Measurements from ENCODE around the gene BEAN1. TPM values are rescaled to one million over a fixed set of nuclear protein-coding genes. Genes with fewer than 3 reads are reported as not detected.

BEAN1 gene
- total RNA-seq, 1 donor from 2014 or later, result 1.2 TPM

GRCh38 chr16:66481943-66482390 lies 54.9 kb downstream of the BEAN1 start:
- H3K9me3 Mint-ChIP-seq (ENCODE audit: unreplicated experiment), result no peaks in the 10 kb centered on the region

DNA sequence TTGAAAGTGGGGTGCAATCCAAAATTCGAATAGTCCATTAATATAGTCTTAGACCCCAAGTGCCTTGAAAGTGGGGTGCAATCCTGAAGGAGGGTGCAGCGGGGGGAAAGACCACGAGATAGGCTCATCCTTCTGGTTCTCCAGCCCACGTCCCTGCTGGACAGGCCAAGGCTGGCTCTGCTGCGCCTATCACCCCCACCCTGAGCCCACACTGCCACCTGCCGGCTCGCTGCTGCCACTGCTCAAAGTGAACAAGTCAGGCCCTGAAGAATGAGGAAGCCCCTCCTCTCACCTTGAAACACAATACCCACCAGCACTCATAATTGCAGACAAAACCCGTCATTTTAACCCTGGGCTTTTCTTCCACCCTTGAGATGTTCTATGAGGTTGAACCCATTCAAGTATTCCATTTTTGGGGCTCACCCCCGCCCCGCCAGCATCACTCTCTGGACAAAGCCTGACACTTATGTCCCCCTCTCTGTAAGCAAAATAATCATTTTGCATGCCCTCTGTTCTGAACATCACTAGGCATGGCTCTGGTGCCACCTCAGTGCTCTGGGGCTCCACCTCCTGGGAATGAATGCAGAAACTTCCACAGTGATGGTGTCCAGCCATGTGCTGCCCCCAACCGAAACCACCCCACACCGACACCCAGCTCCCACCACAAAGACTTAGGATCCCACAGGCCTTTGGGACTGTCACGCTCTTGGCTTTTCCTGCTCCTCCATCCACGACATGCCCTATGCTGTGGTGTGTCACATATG lies 56.8 kb downstream of the BEAN1 start:
- Mint-ChIP-seq H3K36me3 (ENCODE audit: low read depth, unreplicated experiment) (peaks cover 4% of the 10 kb centered on the region), H3K27ac (ENCODE audit: unreplicated experiment) (no peak overlapping the region), H3K9me3 (ENCODE audit: unreplicated experiment) (no peaks in the 10 kb centered on the region), H3K27me3 (ENCODE audit: low read depth, unreplicated experiment) (peaks cover 11% of the 10 kb centered on the region), H3K4me1 (ENCODE audit: low read depth, unreplicated experiment) (peaks cover 8% of the 10 kb centered on the region), H3K4me3 (ENCODE audit: unreplicated experiment) (no peak overlapping the region)
- no peak overlapping the region for H2AFZ ChIP-seq (ENCODE audit: low read depth, low read length)
- no peaks in the 10 kb centered on the region for H4K20me1 ChIP-seq (ENCODE audit: insufficient read depth, low read length)
- no peaks in the 10 kb centered on the region for H3K9me3 ChIP-seq (ENCODE audit: insufficient read depth, low read depth, low read length)
- H3K9ac ChIP-seq (ENCODE audit: low read length), result no peak overlapping the region
- TF ChIP-seq EZH2 (IDR thresholded peaks at IDR 0.05; ENCODE audit: insufficient read depth, low read length), result no peak
- TF ChIP-seq, protein P1, sequence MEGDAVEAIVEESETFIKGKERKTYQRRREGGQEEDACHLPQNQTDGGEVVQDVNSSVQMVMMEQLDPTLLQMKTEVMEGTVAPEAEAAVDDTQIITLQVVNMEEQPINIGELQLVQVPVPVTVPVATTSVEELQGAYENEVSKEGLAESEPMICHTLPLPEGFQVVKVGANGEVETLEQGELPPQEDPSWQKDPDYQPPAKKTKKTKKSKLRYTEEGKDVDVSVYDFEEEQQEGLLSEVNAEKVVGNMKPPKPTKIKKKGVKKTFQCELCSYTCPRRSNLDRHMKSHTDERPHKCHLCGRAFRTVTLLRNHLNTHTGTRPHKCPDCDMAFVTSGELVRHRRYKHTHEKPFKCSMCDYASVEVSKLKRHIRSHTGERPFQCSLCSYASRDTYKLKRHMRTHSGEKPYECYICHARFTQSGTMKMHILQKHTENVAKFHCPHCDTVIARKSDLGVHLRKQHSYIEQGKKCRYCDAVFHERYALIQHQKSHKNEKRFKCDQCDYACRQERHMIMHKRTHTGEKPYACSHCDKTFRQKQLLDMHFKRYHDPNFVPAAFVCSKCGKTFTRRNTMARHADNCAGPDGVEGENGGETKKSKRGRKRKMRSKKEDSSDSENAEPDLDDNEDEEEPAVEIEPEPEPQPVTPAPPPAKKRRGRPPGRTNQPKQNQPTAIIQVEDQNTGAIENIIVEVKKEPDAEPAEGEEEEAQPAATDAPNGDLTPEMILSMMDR (IDR thresholded peaks at IDR 0.05; ENCODE audit: insufficient read depth, low read depth, low read length), result peak; percentile 98
- no peaks in the 10 kb centered on the region for H3K79me2 ChIP-seq (ENCODE audit: insufficient read depth, low read length)
- no peak for FAIRE-seq
- no peaks in the 10 kb centered on the region for H3K27me3 ChIP-seq (ENCODE audit: insufficient read depth, low read length)
- H3K4me2 ChIP-seq (ENCODE audit: low read length), result no peak overlapping the region
- no peak overlapping the region for H3K4me3 ChIP-seq (ENCODE audit: insufficient read depth, low read depth, low read length)
- H3K36me3 ChIP-seq (ENCODE audit: insufficient read depth, low read length), result no peaks in the 10 kb centered on the region
- H3K4me1 ChIP-seq (ENCODE audit: insufficient read depth, low read length), result peaks cover 18% of the 10 kb centered on the region
- peak; percentile 30 for DNase-seq (ENCODE audit: low read depth)
- H3K27ac ChIP-seq (ENCODE audit: low read depth, low read length), result no peak overlapping the region

More at GRCh38 chr16:66481943-66482390, 54.9 kb downstream of the BEAN1 start:
- no peak overlapping the region for H3K4me2 ChIP-seq (ENCODE audit: low read length)
- TF ChIP-seq, protein P1 (IDR thresholded peaks at IDR 0.05; ENCODE audit: insufficient read depth, low read depth, low read length), result no peak
- TF ChIP-seq EZH2 (IDR thresholded peaks at IDR 0.05; ENCODE audit: insufficient read depth, low read length), result no peak
- peaks cover 2% of the 10 kb centered on the region for H3K36me3 Mint-ChIP-seq (ENCODE audit: low read depth, unreplicated experiment)
- H3K36me3 ChIP-seq (ENCODE audit: insufficient read depth, low read length), result no peaks in the 10 kb centered on the region
- H3K79me2 ChIP-seq (ENCODE audit: insufficient read depth, low read length), result no peaks in the 10 kb centered on the region
- no peak overlapping the region for H3K9ac ChIP-seq (ENCODE audit: low read length)
- H3K4me1 Mint-ChIP-seq (ENCODE audit: low read depth, unreplicated experiment), result peaks cover 3% of the 10 kb centered on the region
- H3K27ac ChIP-seq (ENCODE audit: low read depth, low read length), result no peak overlapping the region
- peaks cover 15% of the 10 kb centered on the region for H3K27me3 Mint-ChIP-seq (ENCODE audit: low read depth, unreplicated experiment)
- no peaks in the 10 kb centered on the region for H3K9me3 ChIP-seq (ENCODE audit: insufficient read depth, low read depth, low read length)
- no peaks in the 10 kb centered on the region for H3K27me3 ChIP-seq (ENCODE audit: insufficient read depth, low read length)
- DNase-seq (ENCODE audit: low read depth) (no peak), FAIRE-seq (no peak)
- H3K4me3 ChIP-seq (ENCODE audit: insufficient read depth, low read depth, low read length), result no peak overlapping the region
- H3K4me3 Mint-ChIP-seq (ENCODE audit: unreplicated experiment), result no peak overlapping the region
- H3K27ac Mint-ChIP-seq (ENCODE audit: unreplicated experiment), result no peak overlapping the region
- no peaks in the 10 kb centered on the region for H4K20me1 ChIP-seq (ENCODE audit: insufficient read depth, low read length)
- peaks cover 6% of the 10 kb centered on the region for H3K4me1 ChIP-seq (ENCODE audit: insufficient read depth, low read length)
- no peak overlapping the region for H2AFZ ChIP-seq (ENCODE audit: low read depth, low read length)

Data from astrocyte (in vitro differentiated cells and primary cell).